Measurements from ENCODE around the gene DPP10.

DPP10 gene

GRCh38 chr2:115400940-115401339, 958.5 kb downstream of the DPP10 start (continued):
- TF ChIP-seq, protein P1, sequence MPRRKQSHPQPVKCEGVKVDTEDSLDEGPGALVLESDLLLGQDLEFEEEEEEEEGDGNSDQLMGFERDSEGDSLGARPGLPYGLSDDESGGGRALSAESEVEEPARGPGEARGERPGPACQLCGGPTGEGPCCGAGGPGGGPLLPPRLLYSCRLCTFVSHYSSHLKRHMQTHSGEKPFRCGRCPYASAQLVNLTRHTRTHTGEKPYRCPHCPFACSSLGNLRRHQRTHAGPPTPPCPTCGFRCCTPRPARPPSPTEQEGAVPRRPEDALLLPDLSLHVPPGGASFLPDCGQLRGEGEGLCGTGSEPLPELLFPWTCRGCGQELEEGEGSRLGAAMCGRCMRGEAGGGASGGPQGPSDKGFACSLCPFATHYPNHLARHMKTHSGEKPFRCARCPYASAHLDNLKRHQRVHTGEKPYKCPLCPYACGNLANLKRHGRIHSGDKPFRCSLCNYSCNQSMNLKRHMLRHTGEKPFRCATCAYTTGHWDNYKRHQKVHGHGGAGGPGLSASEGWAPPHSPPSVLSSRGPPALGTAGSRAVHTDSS (tag by site-specific recombination; IDR thresholded peaks at IDR 0.05): no peak
- TF ChIP-seq, protein P2, sequence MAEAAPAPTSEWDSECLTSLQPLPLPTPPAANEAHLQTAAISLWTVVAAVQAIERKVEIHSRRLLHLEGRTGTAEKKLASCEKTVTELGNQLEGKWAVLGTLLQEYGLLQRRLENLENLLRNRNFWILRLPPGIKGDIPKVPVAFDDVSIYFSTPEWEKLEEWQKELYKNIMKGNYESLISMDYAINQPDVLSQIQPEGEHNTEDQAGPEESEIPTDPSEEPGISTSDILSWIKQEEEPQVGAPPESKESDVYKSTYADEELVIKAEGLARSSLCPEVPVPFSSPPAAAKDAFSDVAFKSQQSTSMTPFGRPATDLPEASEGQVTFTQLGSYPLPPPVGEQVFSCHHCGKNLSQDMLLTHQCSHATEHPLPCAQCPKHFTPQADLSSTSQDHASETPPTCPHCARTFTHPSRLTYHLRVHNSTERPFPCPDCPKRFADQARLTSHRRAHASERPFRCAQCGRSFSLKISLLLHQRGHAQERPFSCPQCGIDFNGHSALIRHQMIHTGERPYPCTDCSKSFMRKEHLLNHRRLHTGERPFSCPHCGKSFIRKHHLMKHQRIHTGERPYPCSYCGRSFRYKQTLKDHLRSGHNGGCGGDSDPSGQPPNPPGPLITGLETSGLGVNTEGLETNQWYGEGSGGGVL (tag by site-specific recombination; IDR thresholded peaks at IDR 0.05): no peak
- no peak for TF ChIP-seq SALL2 (tag by site-specific recombination; IDR thresholded peaks at IDR 0.05; ENCODE audit: borderline replicate concordance)
- no peak for TF ChIP-seq ZEB2 (tag by site-specific recombination; IDR thresholded peaks at IDR 0.05)
- TF ChIP-seq ZNF292 (tag by site-specific recombination; IDR thresholded peaks at IDR 0.05; ENCODE audit: borderline replicate concordance, low read depth): no peak
- no peak for TF ChIP-seq SP7 (tag by site-specific recombination; IDR thresholded peaks at IDR 0.05)
- no peak for TF ChIP-seq ZNF624 (tag by site-specific recombination; IDR thresholded peaks at IDR 0.05)
- TF ChIP-seq ATF2 (tag by site-specific recombination; IDR thresholded peaks at IDR 0.05; ENCODE audit: low read depth): no peak
- no peak for TF ChIP-seq ZNF433 (tag by site-specific recombination; IDR thresholded peaks at IDR 0.05; ENCODE audit: low read depth)
- TF ChIP-seq ZBTB20 (tag by site-specific recombination; IDR thresholded peaks at IDR 0.05): no peak

GRCh38 chr2:115412501-115412900, 970.1 kb downstream of the DPP10 start:
- TF ChIP-seq ZNF132 (tag by site-specific recombination; IDR thresholded peaks at IDR 0.05; ENCODE audit: borderline replicate concordance) (no peak), ZNF530 (tag by site-specific recombination; IDR thresholded peaks at IDR 0.05; ENCODE audit: low read depth) (no peak)
- TF ChIP-seq, protein P3, sequence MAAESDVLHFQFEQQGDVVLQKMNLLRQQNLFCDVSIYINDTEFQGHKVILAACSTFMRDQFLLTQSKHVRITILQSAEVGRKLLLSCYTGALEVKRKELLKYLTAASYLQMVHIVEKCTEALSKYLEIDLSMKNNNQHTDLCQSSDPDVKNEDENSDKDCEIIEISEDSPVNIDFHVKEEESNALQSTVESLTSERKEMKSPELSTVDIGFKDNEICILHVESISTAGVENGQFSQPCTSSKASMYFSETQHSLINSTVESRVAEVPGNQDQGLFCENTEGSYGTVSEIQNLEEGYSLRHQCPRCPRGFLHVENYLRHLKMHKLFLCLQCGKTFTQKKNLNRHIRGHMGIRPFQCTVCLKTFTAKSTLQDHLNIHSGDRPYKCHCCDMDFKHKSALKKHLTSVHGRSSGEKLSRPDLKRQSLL (tag by site-specific recombination; IDR thresholded peaks at IDR 0.05): no peak
- Histone ChIP-seq H3K36me3 (ENCODE audit: control insufficient read depth in 2 of 2, insufficient read depth in 1 of 2, low read length in 2 of 2) (no peaks in the 10 kb centered on the region), H3K27ac (ENCODE audit: extremely low read depth, low read depth, low read length) (no peak overlapping the region), H3K9me3 (ENCODE audit: control insufficient read depth, insufficient read depth, low read depth, low read length) (no peaks in the 10 kb centered on the region), H3K4me1 (ENCODE audit: control insufficient read depth, insufficient read depth, low read length) (no peaks in the 10 kb centered on the region), H3K4me3 (ENCODE audit: low read depth, low read length) (no peak overlapping the region)
- POLR2A ChIA-PET: no interaction called here
- CTCF ChIA-PET: no interaction called here

- no peaks in the 10 kb centered on the region for H3K36me3 ChIP-seq (ENCODE audit: control insufficient read depth in 2 of 2, insufficient read depth in 1 of 2, low read length in 2 of 2)
- no peak overlapping the region for H3K4me3 ChIP-seq (ENCODE audit: low read depth, low read length)
- no peaks in the 10 kb centered on the region for H3K4me1 ChIP-seq (ENCODE audit: control insufficient read depth, insufficient read depth, low read length)
- ChIA-PET POLR2A (no interaction called here), CTCF (no interaction called here)
- no peak overlapping the region for H3K27ac ChIP-seq (ENCODE audit: extremely low read depth, low read depth, low read length)
- TF ChIP-seq, protein P4, sequence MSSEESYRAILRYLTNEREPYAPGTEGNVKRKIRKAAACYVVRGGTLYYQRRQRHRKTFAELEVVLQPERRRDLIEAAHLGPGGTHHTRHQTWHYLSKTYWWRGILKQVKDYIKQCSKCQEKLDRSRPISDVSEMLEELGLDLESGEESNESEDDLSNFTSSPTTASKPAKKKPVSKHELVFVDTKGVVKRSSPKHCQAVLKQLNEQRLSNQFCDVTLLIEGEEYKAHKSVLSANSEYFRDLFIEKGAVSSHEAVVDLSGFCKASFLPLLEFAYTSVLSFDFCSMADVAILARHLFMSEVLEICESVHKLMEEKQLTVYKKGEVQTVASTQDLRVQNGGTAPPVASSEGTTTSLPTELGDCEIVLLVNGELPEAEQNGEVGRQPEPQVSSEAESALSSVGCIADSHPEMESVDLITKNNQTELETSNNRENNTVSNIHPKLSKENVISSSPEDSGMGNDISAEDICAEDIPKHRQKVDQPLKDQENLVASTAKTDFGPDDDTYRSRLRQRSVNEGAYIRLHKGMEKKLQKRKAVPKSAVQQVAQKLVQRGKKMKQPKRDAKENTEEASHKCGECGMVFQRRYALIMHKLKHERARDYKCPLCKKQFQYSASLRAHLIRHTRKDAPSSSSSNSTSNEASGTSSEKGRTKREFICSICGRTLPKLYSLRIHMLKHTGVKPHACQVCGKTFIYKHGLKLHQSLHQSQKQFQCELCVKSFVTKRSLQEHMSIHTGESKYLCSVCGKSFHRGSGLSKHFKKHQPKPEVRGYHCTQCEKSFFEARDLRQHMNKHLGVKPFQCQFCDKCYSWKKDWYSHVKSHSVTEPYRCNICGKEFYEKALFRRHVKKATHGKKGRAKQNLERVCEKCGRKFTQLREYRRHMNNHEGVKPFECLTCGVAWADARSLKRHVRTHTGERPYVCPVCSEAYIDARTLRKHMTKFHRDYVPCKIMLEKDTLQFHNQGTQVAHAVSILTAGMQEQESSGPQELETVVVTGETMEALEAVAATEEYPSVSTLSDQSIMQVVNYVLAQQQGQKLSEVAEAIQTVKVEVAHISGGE (tag by site-specific recombination; conservative IDR thresholded peaks at IDR 0.05; ENCODE audit: low read depth): no peak
- TF ChIP-seq SETDB1 (IDR thresholded peaks at IDR 0.05; ENCODE audit: insufficient read length, low read length): no peak
- H3K9me3 ChIP-seq (ENCODE audit: control insufficient read depth, insufficient read depth, low read depth, low read length): no peaks in the 10 kb centered on the region
Measured at GRCh38 chr2:115413791-115414190, 971.4 kb downstream of the DPP10 start.
